Endothelial cell of umbilical vein (primary cell): ENCODE measurements around the gene PUM2. TPM values are rescaled to one million over a fixed set of nuclear protein-coding genes. Genes with fewer than 3 reads are reported as not detected.

Experiments
- BruUV-seq: library from RNA; stranded (reverse); fragments of 400-500 nt; replicated peaks from 2 replicates; lab custom pipeline; 2021; lab: Mats Ljungman, UMichigan
- CTCF ChIA-PET: fragments of 300-600, 350-600 bp; sonication (Branson Sonifier 250); formaldehyde crosslinking; loops from one replicate; lab custom pipeline; 2021; ENCODE audit warnings: antibody characterized with exemption, inconsistent platforms; lab: Charles Lee
- POLR2A ChIA-PET: fragments of 300-600, 350-600 bp; sonication (Branson Sonifier 250); formaldehyde crosslinking; loops from one replicate; lab custom pipeline; 2021; ENCODE audit warnings: antibody characterized with exemption, inconsistent platforms; lab: Charles Lee
- DNase-seq: peaks from one replicate; pipeline ENCODE4 v3.0.0-alpha.2; 2011; ENCODE audit warnings: low read depth, low spot score
- FAIRE-seq: peaks from 2 replicates; lab custom pipeline; 2011; peaks lifted over from hg19 to GRCh38; lab: Jason Lieb, UNC
- H2AFZ ChIP-seq: 2 replicates; pipeline ENCODE4 v1.6.0; 2012; ENCODE audit warnings: low read depth, low read length, control low read depth, inconsistent platforms
- H3K27ac ChIP-seq: 2 replicates; pipeline ENCODE4 v1.5.1; 2011; ENCODE audit warnings: low read depth, mild to moderate bottlenecking, control low read depth, low read length, moderate library complexity; ENCODE audit not compliant: insufficient read depth
- H3K27me3 ChIP-seq, 2 experiments: 2 replicates each; pipeline versions ENCODE4 v1.6.0 to v1.6.1; 2011; ENCODE audit warnings: low read length in 2 of 2, mixed read lengths in 1 of 2; ENCODE audit not compliant: control insufficient read depth in 2 of 2, insufficient read depth in 2 of 2
- H3K36me3 ChIP-seq, 2 experiments: 2 replicates in 1 of 2; 3 replicates in 1 of 2; pipeline ENCODE4 v1.5.1; 2011; ENCODE audit warnings: low read length in 2 of 2, mild to moderate bottlenecking in 1 of 2, moderate library complexity in 1 of 2; ENCODE audit not compliant: control insufficient read depth in 2 of 2, insufficient read depth in 2 of 2; ENCODE audit errors: extremely low read depth in 1 of 2
- H3K4me1 ChIP-seq: 3 replicates; pipeline ENCODE4 v1.5.1; 2011; ENCODE audit warnings: mild to moderate bottlenecking, low read length; ENCODE audit not compliant: control insufficient read depth, insufficient read depth; ENCODE audit errors: extremely low read depth
- H3K4me2 ChIP-seq: 2 replicates; pipeline ENCODE4 v1.6.1; 2011; ENCODE audit warnings: low read length, control low read depth, mixed read lengths; ENCODE audit not compliant: insufficient read depth
- H3K4me3 ChIP-seq, 3 experiments: fragments of 200-600 bp in 1 of 3; sonication (generic), shearing (Covaris generic) in 1 of 3; replicated peaks in 1 of 3; 2 replicates each; pipeline ENCODE4 v1.5.1; 2011 to 2016; ENCODE audit warnings: control low read depth in 3 of 3, low read length in 3 of 3, mild to moderate bottlenecking in 2 of 3, inconsistent platforms in 1 of 3, low read depth in 1 of 3, moderate library complexity in 1 of 3; ENCODE audit not compliant: insufficient read depth in 1 of 3
- H3K79me2 ChIP-seq: 2 replicates; pipeline ENCODE4 v1.6.0; 2012; ENCODE audit warnings: low read length, inconsistent platforms; ENCODE audit not compliant: control insufficient read depth, insufficient read depth
- H3K9ac ChIP-seq: replicated peaks from 2 replicates; pipeline ENCODE3; 2011; ENCODE audit warnings: low read length, control low read depth; ENCODE audit not compliant: insufficient read depth; ENCODE audit errors: extremely low read depth
- H3K9me1 ChIP-seq: replicated peaks from 3 replicates; pipeline ENCODE4 v1.6.0; 2011; ENCODE audit warnings: mild to moderate bottlenecking, low read length; ENCODE audit not compliant: control insufficient read depth, insufficient read depth; ENCODE audit errors: extremely low read depth
- H3K9me3 ChIP-seq: replicated peaks from 2 replicates; pipeline ENCODE4 v1.5.1; 2012; ENCODE audit warnings: low read length, inconsistent platforms; ENCODE audit not compliant: control insufficient read depth, insufficient read depth
- H4K20me1 ChIP-seq: replicated peaks from 2 replicates; pipeline ENCODE3; 2011; ENCODE audit warnings: mild to moderate bottlenecking, low read length; ENCODE audit not compliant: control insufficient read depth, insufficient read depth; ENCODE audit errors: extremely low read depth
- CTCF ChIP-seq, 2 donors: IDR thresholded peaks; 1 replicate in 1 of 2; 2 replicates in 1 of 2; pipeline ENCODE4 v1.5.1; 2011; ENCODE audit warnings: low read length in 2 of 2, mild to moderate bottlenecking in 2 of 2, moderate library complexity in 2 of 2, control low read depth in 1 of 2, inconsistent platforms in 1 of 2, low read depth in 1 of 2; ENCODE audit not compliant: insufficient read depth in 1 of 2; ENCODE audit errors: extremely low read depth in 1 of 2
- EZH2 ChIP-seq: IDR thresholded peaks from 2 replicates; pipeline ENCODE4 v1.6.1; 2012; ENCODE audit warnings: borderline replicate concordance, low read depth, mild to moderate bottlenecking, moderate library complexity, low read length, inconsistent platforms; ENCODE audit not compliant: severe bottlenecking
- FOS ChIP-seq: IDR thresholded peaks from 2 replicates; pipeline ENCODE4 v1.6.1; 2011; ENCODE audit warnings: mild to moderate bottlenecking, low read length, moderate library complexity, borderline replicate concordance; ENCODE audit not compliant: insufficient read depth
- GATA2 ChIP-seq: IDR thresholded peaks from 2 replicates; pipeline ENCODE4 v1.7.0; 2011; ENCODE audit warnings: low read depth, mild to moderate bottlenecking, moderate library complexity, mixed read lengths, low read length; ENCODE audit not compliant: insufficient read length, insufficient read depth
- JUN ChIP-seq: IDR thresholded peaks from 2 replicates; pipeline ENCODE4 v1.6.1; 2011; ENCODE audit warnings: borderline replicate concordance, low read depth; ENCODE audit not compliant: insufficient read length, insufficient read depth
- MAX ChIP-seq: IDR thresholded peaks from 2 replicates; pipeline ENCODE4 v1.6.1; 2011; ENCODE audit not compliant: insufficient read depth, insufficient read length
- MYC ChIP-seq: IDR thresholded peaks from one replicate; pipeline ENCODE4 v1.6.1; 2011; ENCODE audit warnings: mild to moderate bottlenecking, low read depth, low read length
- POLR2A ChIP-seq: IDR thresholded peaks from 2 replicates; pipeline ENCODE4 v1.6.1; 2012; ENCODE audit warnings: low read depth, mild to moderate bottlenecking, control low read depth, low read length
- POLR2AphosphoS5 ChIP-seq: IDR thresholded peaks from 2 replicates; pipeline ENCODE4 v1.6.1; 2012; ENCODE audit warnings: low read depth, mild to moderate bottlenecking, control low read depth, low read length, moderate library complexity; ENCODE audit not compliant: insufficient read depth
- dilution Hi-C: fragments of 300-500 bp; cut with MboI; formaldehyde crosslinking; loops from one replicate; pipeline ENCODE4 v1.15.0; 2019; ENCODE audit warnings: low sequenced_read_pairs; ENCODE audit not compliant: extremely low pct_ligation_motif_present
- intact Hi-C: fragments of 100-400 bp; cut with micrococcal nuclease; formaldehyde crosslinking; loops from one replicate; pipeline ENCODE4 v1.10.0; 2022
- polyA plus RNA-seq, 4 experiments: library from polyadenylated mRNA; depleted of rRNA in 3 of 4; stranded (reverse) in 3 of 4; unstranded in 1 of 4; fragments of >200 nt; gene quantifications; 2 replicates each; pipeline versions ENCODE4 v1.2.1 to v1.2.3, GENCODE V29; 2011 to 2012; ENCODE audit warnings: missing spikeins in 1 of 4
- total RNA-seq: library from RNA; stranded (reverse); gene quantifications from 2 replicates; pipeline ENCODE4 v1.2.3, GENCODE V29; 2021

Gene PUM2
- total and polyA plus RNA-seq, 2 donors (not counting 3 experiments of a cell fraction or from before 2014, with no cell fraction given) = 32.9 to 83.7 TPM

GRCh38 chr2:20211860-20212458 lies 138.7 kb downstream of the PUM2 start:
- ChIA-PET CTCF (interaction anchor here (1.2 to 2.1 kb wide), 4 partner anchors 8 to 32 kb away, joined by 3 to 9 read pairs (median 4); partner anchors contain the start of gene SDC1), POLR2A (no interaction called here)
- no peak for DNase-seq
- dilution Hi-C loops = no loop called here
- Histone ChIP-seq H3K36me3 (no peaks in the 10 kb centered on the region), H3K9me1 (no peaks in the 10 kb centered on the region), H3K4me1 (peaks cover 6% of the 10 kb centered on the region), H3K27me3 (no peaks in the 10 kb centered on the region), H4K20me1 (no peaks in the 10 kb centered on the region), H3K27ac (no peak overlapping the region), H3K4me2 (no peak overlapping the region), H3K9me3 (no peaks in the 10 kb centered on the region), H3K9ac (no peak overlapping the region), H3K4me3 (no peak overlapping the region), H2AFZ (no peak overlapping the region), H3K79me2 (no peaks in the 10 kb centered on the region)
- TF ChIP-seq EZH2 (no peak), GATA2 (no peak), POLR2A (no peak), FOS (no peak), JUN (no peak), POLR2AphosphoS5 (no peak), CTCF (IDR thresholded peaks at IDR 0.05; ENCODE audit: extremely low read depth in 1 of 2, insufficient read depth in 1 of 2, low read depth in 1 of 2, low read length in 2 of 2) (no peak), MYC (no peak), MAX (no peak)
- no peak for FAIRE-seq
- intact Hi-C loops = no loop called here
- BruUV-seq = no TSS peak
